Endodermal cell (in vitro differentiated cells): ENCODE data around the gene TAC3. TPM values are rescaled to one million over a fixed set of nuclear protein-coding genes. Genes with fewer than 3 reads are reported as not detected.
A peak's percentile ranks its signal among the peaks of the same experiment; 100 is the strongest.
"Not testable (repeated sequence)": the region's sequence is repeated elsewhere in the genome, so short reads cannot be mapped to it uniquely, and the experiment has no call there.

Source experiments
- DNase-seq: peaks from one replicate; pipeline ENCODE4 v3.0.0-alpha.2; 2017
- H3K27ac ChIP-seq: 2 replicates; pipeline ENCODE4 v1.5.1; 2013; ENCODE audit warnings: mild to moderate bottlenecking, low read depth, low read length, moderate library complexity
- H3K27me3 ChIP-seq: 2 replicates; pipeline ENCODE4 v1.6.1; 2013; ENCODE audit warnings: mild to moderate bottlenecking, low read length, moderate library complexity; ENCODE audit not compliant: insufficient read depth, control insufficient read depth, poor library complexity, severe bottlenecking
- H3K36me3 ChIP-seq: 2 replicates; pipeline ENCODE4 v1.7.0; 2013; ENCODE audit warnings: mild to moderate bottlenecking, low read length, moderate library complexity; ENCODE audit not compliant: control insufficient read depth, insufficient read depth
- H3K4me1 ChIP-seq: one replicate; pipeline ENCODE4 v1.7.0; 2013; ENCODE audit warnings: low read length; ENCODE audit not compliant: control insufficient read depth, insufficient read depth
- H3K4me3 ChIP-seq: 2 replicates; pipeline ENCODE4 v1.5.1; 2013; ENCODE audit warnings: mild to moderate bottlenecking, low read length, moderate library complexity
- H3K9ac ChIP-seq: 2 replicates; pipeline ENCODE4 v1.6.1; 2013; ENCODE audit warnings: mild to moderate bottlenecking, low read length, moderate library complexity; ENCODE audit not compliant: poor library complexity, severe bottlenecking; ENCODE audit errors: extremely low read depth
- H3K9me3 ChIP-seq: 2 replicates; pipeline ENCODE4 v1.6.1; 2013; ENCODE audit warnings: mild to moderate bottlenecking, low read length, moderate library complexity; ENCODE audit not compliant: control insufficient read depth
- H3K27ac Mint-ChIP-seq: 2 replicates; pipeline ENCODE4 v1.8.0; 2020; ENCODE audit warnings: mixed read lengths
- H3K27me3 Mint-ChIP-seq: 2 replicates; pipeline ENCODE4 v1.8.0; 2021; ENCODE audit warnings: mild to moderate bottlenecking, mixed read lengths; ENCODE audit not compliant: insufficient read depth
- H3K36me3 Mint-ChIP-seq: 2 replicates; pipeline ENCODE4 v1.8.0; 2020; ENCODE audit warnings: low read depth, mixed read lengths
- H3K4me1 Mint-ChIP-seq: 2 replicates; pipeline ENCODE4 v1.8.0; 2020; ENCODE audit warnings: mixed read lengths
- H3K4me3 Mint-ChIP-seq: 2 replicates; pipeline ENCODE4 v1.8.0; 2020; ENCODE audit warnings: mild to moderate bottlenecking, moderate library complexity, mixed read lengths
- H3K9me3 Mint-ChIP-seq: 2 replicates; pipeline ENCODE4 v1.8.0; 2020; ENCODE audit warnings: mild to moderate bottlenecking, mixed read lengths
- CTCF ChIP-seq: fragments of 200-600 bp; sonication (generic); conservative IDR thresholded peaks from 2 replicates; pipeline ENCODE4 v1.5.0; 2021; ENCODE audit warnings: antibody characterized with exemption, mild to moderate bottlenecking
- WGBS, 2 experiments: methylation state at CpG; one replicate each; pipeline versions ENCODE4 v1.1.5 to v1.1.7; 2013; ENCODE audit warnings: missing lambda C conversion rate in 2 of 2, mixed read lengths in 1 of 2; ENCODE audit not compliant: insufficient coverage in 1 of 2, insufficient read length in 1 of 2; 5-methylcytosine and 5-hydroxymethylcytosine counted together
- total RNA-seq, 2 donors: library from RNA; stranded (reverse); fragmentation: NEBNext Ultra II Directional in 1 of 2; extraction: Animal tissue kit (Norgen Biotek cat#: 25700) in 1 of 2; gene quantifications; 2 replicates in 1 of 2; 3 replicates in 1 of 2; pipeline ENCODE4 v1.2.1, GENCODE V29; 2021

The TAC3 gene
- total RNA-seq, 2 donors from 2014 or later: 1.8 to 5.4 TPM

GRCh38 chr12:56978397-56979138, 37.8 kb downstream of the TAC3 start:
- no peak overlapping the region for H3K4me3 ChIP-seq
- H3K4me1 ChIP-seq: no peaks in the 10 kb centered on the region

GRCh38 chr12:56977361-56977760, 39.0 kb downstream of the TAC3 start:
- 83 to 100% methylated on average over 1 to 2 of the region's 4 CpGs for whole genome bisulfite sequencing, 2 experiments
- H3K4me3 ChIP-seq, H3K27ac ChIP-seq, H3K36me3 ChIP-seq, H3K27me3 Mint-ChIP-seq, H3K4me1 ChIP-seq, H3K36me3 Mint-ChIP-seq, DNase-seq, H3K4me3 Mint-ChIP-seq, H3K9me3 ChIP-seq, H3K27ac Mint-ChIP-seq, H3K9me3 Mint-ChIP-seq, H3K27me3 ChIP-seq, H3K4me1 Mint-ChIP-seq, H3K9ac ChIP-seq: not testable (repeated sequence)

More at GRCh38 chr12:56978397-56979138, 37.8 kb downstream of the TAC3 start:
- Histone ChIP-seq H3K9ac (no peak overlapping the region), H3K36me3 (no peaks in the 10 kb centered on the region), H3K27me3 (no peaks in the 10 kb centered on the region), H3K9me3 (no peaks in the 10 kb centered on the region), H3K27ac (no peak overlapping the region)
- H3K9me3 Mint-ChIP-seq: no peaks in the 10 kb centered on the region
- DNase-seq: peak; percentile 27
- TF ChIP-seq CTCF: no peak
- H3K4me3 Mint-ChIP-seq: no peak overlapping the region
- H3K27ac Mint-ChIP-seq: no peak overlapping the region
- no peaks in the 10 kb centered on the region for H3K27me3 Mint-ChIP-seq
- WGBS, 2 experiments: 91% methylated on average over 3 of the region's 3 CpGs; no CpG with 5 or more reads in 1 of the 2 experiments
- no peaks in the 10 kb centered on the region for H3K4me1 Mint-ChIP-seq
- no peaks in the 10 kb centered on the region for H3K36me3 Mint-ChIP-seq

- H3K9ac ChIP-seq, DNase-seq, H3K9me3 Mint-ChIP-seq, H3K4me1 ChIP-seq, H3K27ac ChIP-seq, H3K36me3 ChIP-seq, H3K27ac Mint-ChIP-seq, H3K4me3 ChIP-seq, H3K4me1 Mint-ChIP-seq, H3K4me3 Mint-ChIP-seq, H3K27me3 ChIP-seq, H3K9me3 ChIP-seq, H3K36me3 Mint-ChIP-seq: not testable (repeated sequence)
- H3K27me3 Mint-ChIP-seq: peaks cover 13% of the 10 kb centered on the region
- 80 to 83% methylated on average over 1 to 2 of the region's 3 CpGs for WGBS, 2 experiments
These were observed 42.1 kb downstream of the TAC3 start for GRCh38 chr12:56974224-56974623.

DNA sequence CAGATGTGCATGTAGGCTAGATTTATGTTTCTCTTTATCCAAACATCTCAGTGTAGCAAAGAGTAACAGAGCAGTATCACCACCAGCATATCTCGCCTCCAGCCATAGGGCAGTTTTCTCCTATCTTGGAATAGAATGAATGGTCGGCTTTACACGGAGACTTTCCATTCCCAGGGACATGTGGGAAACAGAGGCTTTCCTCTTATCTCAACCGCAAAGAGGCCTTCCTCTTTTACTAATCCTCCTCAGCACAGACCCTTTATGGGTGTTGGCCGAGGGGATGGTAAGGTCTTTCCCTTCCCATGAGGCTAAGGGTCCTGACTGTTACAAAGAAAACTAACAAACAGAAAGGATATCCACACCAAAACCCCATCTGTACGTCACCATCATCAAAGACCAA, 47.4 kb downstream of the TAC3 start:
- DNase-seq, H3K9me3 ChIP-seq, H3K4me3 ChIP-seq, H3K27ac ChIP-seq, H3K9ac ChIP-seq, H3K27me3 ChIP-seq, H3K4me3 Mint-ChIP-seq, H3K4me1 Mint-ChIP-seq, H3K36me3 Mint-ChIP-seq, H3K4me1 ChIP-seq, H3K27ac Mint-ChIP-seq, H3K36me3 ChIP-seq: not testable (repeated sequence)
- H3K9me3 Mint-ChIP-seq: peaks cover 37% of the 10 kb centered on the region
- WGBS, 2 experiments: 95 to 96% methylated on average over 3 to 6 of the region's 6 CpGs
- H3K27me3 Mint-ChIP-seq: peaks cover 25% of the 10 kb centered on the region

GRCh38 chr12:56965997-56966642, 50.2 kb downstream of the TAC3 start:
- peak; percentile 62 for DNase-seq
- not testable (repeated sequence) for H3K27ac ChIP-seq, H3K9me3 ChIP-seq, H3K4me3 Mint-ChIP-seq, H3K4me1 Mint-ChIP-seq, H3K9ac ChIP-seq, H3K36me3 ChIP-seq, H3K36me3 Mint-ChIP-seq, H3K27ac Mint-ChIP-seq, H3K4me1 ChIP-seq, H3K27me3 ChIP-seq, H3K4me3 ChIP-seq
- peaks cover 57% of the 10 kb centered on the region for H3K9me3 Mint-ChIP-seq
- WGBS, 2 experiments: 80 to 82% methylated on average over 9 to 15 of the region's 15 CpGs
- peaks cover 26% of the 10 kb centered on the region for H3K27me3 Mint-ChIP-seq

- WGBS, 2 experiments: 89% methylated on average over 1 of the region's 4 CpGs; no CpG with 5 or more reads in 1 of the 2 experiments
- H3K36me3 ChIP-seq, H3K27ac Mint-ChIP-seq, H3K4me3 Mint-ChIP-seq, H3K9me3 ChIP-seq, H3K4me1 Mint-ChIP-seq, H3K4me1 ChIP-seq, DNase-seq, H3K36me3 Mint-ChIP-seq, H3K27me3 ChIP-seq, H3K4me3 ChIP-seq, H3K27ac ChIP-seq, H3K9ac ChIP-seq: not testable (repeated sequence)
- Mint-ChIP-seq H3K9me3 (peaks cover 64% of the 10 kb centered on the region), H3K27me3 (peaks cover 19% of the 10 kb centered on the region)
These were observed 51.2 kb downstream of the TAC3 start for GRCh38 chr12:56965124-56965523.
